ENCODE results near the gene UHMK1. TPM values are rescaled to one million over a fixed set of nuclear protein-coding genes. Genes with fewer than 3 reads are reported as not detected.

The UHMK1 gene
- total RNA-seq, 1 experiment from 2014 or later = 15.8 TPM

DNA sequence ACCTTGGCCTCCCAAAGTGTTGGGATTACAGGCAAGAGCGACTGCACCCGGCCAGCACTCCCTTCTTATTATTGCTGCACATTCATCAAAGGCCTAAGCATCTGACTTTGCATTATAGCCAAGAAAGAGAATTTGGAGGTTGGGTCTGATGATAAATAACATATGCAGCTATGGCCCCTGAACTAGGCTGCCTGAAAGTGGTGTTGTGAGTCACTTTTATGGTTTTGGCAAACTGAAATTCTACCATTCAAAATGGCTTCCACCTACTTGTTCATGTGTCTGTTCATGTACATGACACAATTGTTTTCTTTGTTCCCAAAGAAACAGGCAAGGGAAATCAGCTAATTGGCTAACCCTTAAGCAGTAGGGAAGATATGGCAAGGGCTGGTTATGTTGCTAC lies 38.9 kb downstream of the UHMK1 start:
- no peak for DNase-seq
- WGBS (ENCODE audit: extremely low coverage, insufficient read length, low lambda C conversion rate) = no CpG with 5 or more reads among the region's 2 CpGs
- Histone ChIP-seq H3K23ac (ENCODE audit: insufficient read length, low read depth, low read length) (no peak overlapping the region), H2AK5ac (ENCODE audit: insufficient read length, low read length) (no peak overlapping the region), H2BK5ac (ENCODE audit: insufficient read length, low read length) (no peak overlapping the region), H3K4me2 (ENCODE audit: insufficient read depth, insufficient read length, low read length) (no peak overlapping the region), H2BK12ac (ENCODE audit: insufficient read length, low read depth, low read length) (no peak overlapping the region), H3K14ac (ENCODE audit: insufficient read depth, low read length) (no peak overlapping the region), H3K27ac (ENCODE audit: insufficient read length, low read depth, low read length) (no peak overlapping the region), H4K20me1 (ENCODE audit: control insufficient read depth, insufficient read depth, insufficient read length) (no peaks in the 10 kb centered on the region), H3K4ac (ENCODE audit: low read depth, low read length) (no peak overlapping the region), H3K23me2 (ENCODE audit: insufficient read length, low read depth, low read length, poor library complexity, severe bottlenecking) (no peaks in the 10 kb centered on the region), H2BK20ac (ENCODE audit: low read depth, low read length, poor library complexity, severe bottlenecking) (no peak overlapping the region), H3K27me3 (ENCODE audit: insufficient read depth, low read length) (no peaks in the 10 kb centered on the region), H2AFZ (ENCODE audit: low read length) (no peak overlapping the region), H3K9ac (ENCODE audit: extremely low read depth, insufficient read length, low read length) (no peak overlapping the region), H2BK120ac (ENCODE audit: low read depth, low read length, poor library complexity, severe bottlenecking) (no peak overlapping the region), H3T11ph (ENCODE audit: low read length) (no peak overlapping the region), H4K8ac (replicated peaks; ENCODE audit: insufficient read length, low read depth, low read length) (no peak overlapping the region), H3K56ac (ENCODE audit: insufficient read length, low read depth, low read length) (no peak overlapping the region), H3K79me2 (ENCODE audit: insufficient read depth, low read length) (no peaks in the 10 kb centered on the region), H4K91ac (ENCODE audit: insufficient read length, low read depth, low read length) (no peak overlapping the region), H2BK15ac (ENCODE audit: low read depth, low read length) (no peak overlapping the region), H4K5ac (ENCODE audit: insufficient read length, low read depth, low read length) (no peak overlapping the region), H3K18ac (ENCODE audit: insufficient read length, low read depth, low read length) (no peak overlapping the region), H3K79me1 (ENCODE audit: insufficient read depth, low read depth, low read length, poor library complexity, severe bottlenecking) (no peaks in the 10 kb centered on the region), H3K4me1 (ENCODE audit: insufficient read depth, low read length) (no peaks in the 10 kb centered on the region), H3K9me3 (ENCODE audit: control insufficient read depth, low read depth, low read length) (no peaks in the 10 kb centered on the region)
- H3K9me3 Mint-ChIP-seq = no peaks in the 10 kb centered on the region
- H3K27ac Mint-ChIP-seq = no peak overlapping the region
- H3K4me1 Mint-ChIP-seq = no peaks in the 10 kb centered on the region
- peaks cover 0 to 4% (median 0%) of the 10 kb centered on the region in 3 experiments; a peak in 1 of 7 replicates for H3K36me3 Mint-ChIP-seq (ENCODE audit: insufficient read depth in 1 of 3, low read depth in 3 of 3)
- no peaks in the 10 kb centered on the region for H3K27me3 Mint-ChIP-seq (ENCODE audit: low read depth)
- H3K4me3 Mint-ChIP-seq = no peak overlapping the region
- TF ChIP-seq, protein P1, sequence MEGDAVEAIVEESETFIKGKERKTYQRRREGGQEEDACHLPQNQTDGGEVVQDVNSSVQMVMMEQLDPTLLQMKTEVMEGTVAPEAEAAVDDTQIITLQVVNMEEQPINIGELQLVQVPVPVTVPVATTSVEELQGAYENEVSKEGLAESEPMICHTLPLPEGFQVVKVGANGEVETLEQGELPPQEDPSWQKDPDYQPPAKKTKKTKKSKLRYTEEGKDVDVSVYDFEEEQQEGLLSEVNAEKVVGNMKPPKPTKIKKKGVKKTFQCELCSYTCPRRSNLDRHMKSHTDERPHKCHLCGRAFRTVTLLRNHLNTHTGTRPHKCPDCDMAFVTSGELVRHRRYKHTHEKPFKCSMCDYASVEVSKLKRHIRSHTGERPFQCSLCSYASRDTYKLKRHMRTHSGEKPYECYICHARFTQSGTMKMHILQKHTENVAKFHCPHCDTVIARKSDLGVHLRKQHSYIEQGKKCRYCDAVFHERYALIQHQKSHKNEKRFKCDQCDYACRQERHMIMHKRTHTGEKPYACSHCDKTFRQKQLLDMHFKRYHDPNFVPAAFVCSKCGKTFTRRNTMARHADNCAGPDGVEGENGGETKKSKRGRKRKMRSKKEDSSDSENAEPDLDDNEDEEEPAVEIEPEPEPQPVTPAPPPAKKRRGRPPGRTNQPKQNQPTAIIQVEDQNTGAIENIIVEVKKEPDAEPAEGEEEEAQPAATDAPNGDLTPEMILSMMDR (conservative IDR thresholded peaks at IDR 0.05) = no peak

Measured in H9 (cell line).